Left lobe of liver (tissue), 2 donors: Measurements from ENCODE around the gene CMIP. TPM values are rescaled to one million over a fixed set of nuclear protein-coding genes. Genes with fewer than 3 reads are reported as not detected.
A peak's percentile ranks its signal among the peaks of the same experiment; 100 is the strongest.
"Not testable (repeated sequence)": the region's sequence is repeated elsewhere in the genome, so short reads cannot be mapped to it uniquely, and the experiment has no call there.

Experiments
- ATAC-seq: fragments of 200-7000 bp; cut with Tn5 transposase; one replicate; pipeline ENCODE4 v1.9.1; 2020; ENCODE audit warnings: mild to moderate bottlenecking, moderate library complexity
- DNase-seq: peaks from one replicate; pipeline ENCODE4 v3.0.0-alpha.2; 2020; ENCODE audit warnings: low spot score
- total RNA-seq: library from RNA; stranded (reverse); gene quantifications from one replicate; pipeline ENCODE4 v1.2.1, GENCODE V29; 2021
- donor health status: DM: no; HTN: no; CAD: no; lungs with moderate emphysema.
- donor health status: DM: no; HTN: yes; CAD: no.

CMIP gene
- total RNA-seq, 1 donor from 2014 or later, result 15.4 TPM

GRCh38 chr16:81421126-81421525 is 23.5 kb upstream of the CMIP start:
- ATAC-seq, result no peak

GRCh38 chr16:81421536-81421935 is 23.1 kb upstream of the CMIP start:
- no peak for ATAC-seq
- no peak for DNase-seq

More at GRCh38 chr16:81421126-81421525, 23.5 kb upstream of the CMIP start:
- no peak for DNase-seq

GRCh38 chr16:81422153-81422552 is 22.5 kb upstream of the CMIP start:
- DNase-seq, ATAC-seq: not testable (repeated sequence)

- no peak for ATAC-seq
These were observed 19.8 kb upstream of the CMIP start for GRCh38 chr16:81424771-81425170.

GRCh38 chr16:81427219-81427618 is 17.4 kb upstream of the CMIP start:
- ATAC-seq (no peak), DNase-seq (no peak)

More at GRCh38 chr16:81424771-81425170, 19.8 kb upstream of the CMIP start:
- DNase-seq, result no peak

GRCh38 chr16:81429045-81429521 is 15.5 kb upstream of the CMIP start:
- ATAC-seq, result peak; percentile 90
- peak; percentile 75 for DNase-seq

- DNase-seq (no peak), ATAC-seq (peak; percentile 86)
These were observed 12.9 kb upstream of the CMIP start for GRCh38 chr16:81431554-81432353.

- no peak for DNase-seq
- no peak for ATAC-seq
These were observed 11.6 kb upstream of the CMIP start for GRCh38 chr16:81432937-81433557.

GRCh38 chr16:81435103-81435502 is 9.5 kb upstream of the CMIP start:
- no peak for DNase-seq
- ATAC-seq, result no peak

- DNase-seq (no peak), ATAC-seq (no peak)
These were observed 9.0 kb upstream of the CMIP start for GRCh38 chr16:81435567-81435966.

- ATAC-seq, result no peak
- no peak for DNase-seq
These were observed 8.2 kb upstream of the CMIP start for GRCh38 chr16:81436386-81436785.

GRCh38 chr16:81437865-81438264 is 6.7 kb upstream of the CMIP start:
- DNase-seq, result no peak
- peak; percentile 12 for ATAC-seq

- no peak for DNase-seq
These were observed 3.5 kb upstream of the CMIP start for GRCh38 chr16:81440888-81441761.

GRCh38 chr16:81442220-81442915 is 2.2 kb upstream of the CMIP start:
- DNase-seq (no peak), ATAC-seq (no peak)

More at GRCh38 chr16:81440888-81441761, 3.5 kb upstream of the CMIP start:
- no peak for ATAC-seq

GRCh38 chr16:81442916-81443687 is 1.5 kb upstream of the CMIP start:
- DNase-seq (no peak), ATAC-seq (no peak)

GRCh38 chr16:81443688-81444447 is 740 bp upstream of the CMIP start:
- ATAC-seq, result no peak

GRCh38 chr16:81445143-81445961 is 744 bp downstream of the CMIP start:
- DNase-seq, result peak; percentile 62
- ATAC-seq, result peak; percentile 6

More at GRCh38 chr16:81443688-81444447, 740 bp upstream of the CMIP start:
- peak; percentile 64 for DNase-seq
